Measurements from ENCODE around the gene BACH2.

BACH2 gene

GRCh38 chr6:90190131-90190530, 106.5 kb downstream of the BACH2 start:
- no peak for DNase-seq (ENCODE audit: low read depth)
- no peak overlapping the region for H3K4me3 ChIP-seq (ENCODE audit: low read depth, low read length)

GRCh38 chr6:90187437-90188121, 109.1 kb downstream of the BACH2 start:
- TF ChIP-seq, protein P1, sequence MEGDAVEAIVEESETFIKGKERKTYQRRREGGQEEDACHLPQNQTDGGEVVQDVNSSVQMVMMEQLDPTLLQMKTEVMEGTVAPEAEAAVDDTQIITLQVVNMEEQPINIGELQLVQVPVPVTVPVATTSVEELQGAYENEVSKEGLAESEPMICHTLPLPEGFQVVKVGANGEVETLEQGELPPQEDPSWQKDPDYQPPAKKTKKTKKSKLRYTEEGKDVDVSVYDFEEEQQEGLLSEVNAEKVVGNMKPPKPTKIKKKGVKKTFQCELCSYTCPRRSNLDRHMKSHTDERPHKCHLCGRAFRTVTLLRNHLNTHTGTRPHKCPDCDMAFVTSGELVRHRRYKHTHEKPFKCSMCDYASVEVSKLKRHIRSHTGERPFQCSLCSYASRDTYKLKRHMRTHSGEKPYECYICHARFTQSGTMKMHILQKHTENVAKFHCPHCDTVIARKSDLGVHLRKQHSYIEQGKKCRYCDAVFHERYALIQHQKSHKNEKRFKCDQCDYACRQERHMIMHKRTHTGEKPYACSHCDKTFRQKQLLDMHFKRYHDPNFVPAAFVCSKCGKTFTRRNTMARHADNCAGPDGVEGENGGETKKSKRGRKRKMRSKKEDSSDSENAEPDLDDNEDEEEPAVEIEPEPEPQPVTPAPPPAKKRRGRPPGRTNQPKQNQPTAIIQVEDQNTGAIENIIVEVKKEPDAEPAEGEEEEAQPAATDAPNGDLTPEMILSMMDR (IDR thresholded peaks at IDR 0.05; ENCODE audit: insufficient read depth, low read depth, low read length, missing control alignments) = no peak
- no peak overlapping the region for H3K4me3 ChIP-seq (ENCODE audit: low read depth, low read length)
- no peak for DNase-seq (ENCODE audit: low read depth)

More at GRCh38 chr6:90190131-90190530, 106.5 kb downstream of the BACH2 start:
- TF ChIP-seq, protein P1 (IDR thresholded peaks at IDR 0.05; ENCODE audit: insufficient read depth, low read depth, low read length, missing control alignments) = no peak

DNA sequence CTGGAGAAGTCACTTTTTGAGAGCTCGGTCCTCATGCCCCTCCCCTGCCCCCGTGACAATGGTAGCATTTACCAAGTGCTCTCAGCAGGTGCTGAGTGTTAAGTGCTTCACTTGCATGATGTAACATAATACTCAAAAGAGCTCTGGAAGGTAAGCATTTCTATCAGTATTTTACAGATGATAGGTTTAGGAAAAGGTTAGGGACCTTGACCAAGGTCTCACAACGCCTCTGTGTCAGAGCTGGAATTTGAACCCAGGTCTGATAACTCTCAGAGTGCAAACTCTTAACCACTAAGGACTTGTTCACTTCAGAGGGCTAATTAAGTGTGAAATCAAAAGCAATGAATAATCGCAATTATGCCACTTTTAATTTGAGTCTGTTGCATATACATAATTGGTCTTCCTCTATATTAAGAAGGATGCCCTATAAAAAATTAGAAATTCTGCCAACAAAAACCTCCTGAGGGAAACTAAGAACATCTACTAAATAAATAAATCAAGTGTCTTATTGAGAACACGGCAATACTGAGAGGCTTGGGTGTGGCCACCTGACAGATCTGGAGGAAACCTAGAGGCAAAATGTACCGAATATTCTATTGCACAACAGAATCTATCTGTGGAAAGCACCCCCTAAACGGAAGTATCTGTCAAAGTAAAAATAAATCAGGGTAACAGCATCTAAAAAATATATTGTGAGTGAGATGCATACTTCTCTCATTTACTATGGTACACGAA, 109.8 kb downstream of the BACH2 start:
- DNase-seq (ENCODE audit: low read depth) = no peak
- TF ChIP-seq, protein P1 (IDR thresholded peaks at IDR 0.05; ENCODE audit: insufficient read depth, low read depth, low read length, missing control alignments) = no peak
- no peak overlapping the region for H3K4me3 ChIP-seq (ENCODE audit: low read depth, low read length)

- H3K4me3 ChIP-seq (ENCODE audit: low read depth, low read length) = no peak overlapping the region
- DNase-seq (ENCODE audit: low read depth) = no peak
- TF ChIP-seq, protein P1 (IDR thresholded peaks at IDR 0.05; ENCODE audit: insufficient read depth, low read depth, low read length, missing control alignments) = no peak
These were observed 110.6 kb downstream of the BACH2 start for GRCh38 chr6:90186026-90186425.

GRCh38 chr6:90184334-90185298, 112.0 kb downstream of the BACH2 start:
- TF ChIP-seq, protein P1 (IDR thresholded peaks at IDR 0.05; ENCODE audit: insufficient read depth, low read depth, low read length, missing control alignments) = no peak
- DNase-seq (ENCODE audit: low read depth) = no peak
- no peak overlapping the region for H3K4me3 ChIP-seq (ENCODE audit: low read depth, low read length)

DNA sequence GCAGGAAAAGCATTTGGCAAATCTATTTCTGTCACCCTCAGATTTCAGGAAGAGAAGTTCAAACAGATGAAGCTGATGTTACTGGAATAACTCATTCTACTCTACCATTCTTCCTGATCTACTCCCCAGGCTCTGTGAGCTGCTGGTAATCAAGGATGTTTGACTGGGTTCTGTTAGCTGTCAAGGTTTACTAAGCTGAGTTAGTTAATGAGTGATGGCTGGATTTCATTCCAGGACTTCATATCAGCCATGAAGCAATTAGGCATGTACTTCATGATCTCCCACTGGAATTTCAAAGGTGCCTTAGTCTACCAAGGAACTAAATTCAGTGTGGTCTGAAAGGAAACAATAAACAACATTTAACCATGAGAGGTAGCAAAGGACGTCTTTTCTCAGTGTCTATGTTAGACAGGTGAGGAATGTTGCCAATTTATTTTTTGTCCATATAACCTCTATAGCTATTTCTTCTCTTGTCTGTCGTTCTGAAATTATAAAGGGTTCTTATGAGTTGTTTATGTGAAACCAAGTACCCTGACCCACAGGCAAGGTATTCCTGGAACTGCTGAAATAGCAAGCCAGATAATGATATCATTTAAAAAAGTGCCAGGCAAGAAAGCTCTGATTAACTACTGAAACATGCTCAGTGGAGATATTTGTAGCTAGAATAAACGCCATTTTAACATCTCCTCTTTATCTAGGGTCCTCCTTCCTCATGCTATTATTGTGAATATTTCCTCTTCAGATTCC, 112.9 kb downstream of the BACH2 start:
- no peak for DNase-seq (ENCODE audit: low read depth)
- TF ChIP-seq, protein P1 (IDR thresholded peaks at IDR 0.05; ENCODE audit: insufficient read depth, low read depth, low read length, missing control alignments) = no peak

More for the DNA sequence above, 112.9 kb downstream of the BACH2 start:
- H3K4me3 ChIP-seq (ENCODE audit: low read depth, low read length) = no peak overlapping the region
